Measurements from ENCODE around the gene LRRC8E. TPM values are rescaled to one million over a fixed set of nuclear protein-coding genes. Genes with fewer than 3 reads are reported as not detected.

The LRRC8E gene
- total and polyA plus RNA-seq, 4 donors, result 1.8 to 3.3 (median 2.4) TPM; not detected in 1

DNA sequence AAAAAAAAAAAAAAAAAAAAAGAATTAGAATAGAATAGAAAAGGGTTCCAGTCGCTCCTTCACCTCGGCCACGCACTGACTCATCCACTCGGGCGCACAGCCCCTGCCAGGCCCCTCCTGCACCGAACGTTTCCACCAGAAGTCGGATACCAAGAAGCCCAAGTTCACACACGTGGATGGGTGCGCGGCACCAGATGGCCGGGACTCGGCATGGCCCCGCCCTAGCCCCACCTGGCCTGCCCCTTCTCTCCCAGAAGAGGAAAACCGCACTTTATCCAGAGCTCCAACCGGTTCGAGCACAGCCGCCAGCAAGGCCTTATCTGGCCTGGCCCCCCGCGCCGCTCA is 20.0 kb upstream of the LRRC8E start:
- peaks cover 9 to 32% (median 12%) of the 10 kb centered on the region in 4 donors for H3K4me1 ChIP-seq (ENCODE audit: control insufficient read depth in 4 of 4, insufficient read depth in 4 of 4, low read length in 3 of 4)
- H3K4me3 ChIP-seq (ENCODE audit: low read depth in 1 of 3, low read length in 3 of 3), result no peak overlapping the region
- H3K9me3 ChIP-seq (ENCODE audit: control insufficient read depth in 4 of 4, low read length in 3 of 4), result no peaks in the 10 kb centered on the region
- peaks cover 0 to 1% (median 0%) of the 10 kb centered on the region in 4 donors for H3K36me3 ChIP-seq (ENCODE audit: control insufficient read depth in 4 of 4, insufficient read depth in 3 of 4, low read depth in 1 of 4, low read length in 3 of 4)
- DNase-seq (ENCODE audit: low spot score), result no peak
- H3K9ac ChIP-seq (ENCODE audit: low read depth in 1 of 2, low read length in 2 of 2), result no peak overlapping the region
- H3K27me3 ChIP-seq (ENCODE audit: control insufficient read depth in 4 of 4, insufficient read depth in 4 of 4, low read length in 3 of 4), result peaks cover 0 to 5% (median 3%) of the 10 kb centered on the region in 4 donors
- 28% methylated on average over 21 of the region's 21 CpGs for WGBS
- TF ChIP-seq, protein P1, sequence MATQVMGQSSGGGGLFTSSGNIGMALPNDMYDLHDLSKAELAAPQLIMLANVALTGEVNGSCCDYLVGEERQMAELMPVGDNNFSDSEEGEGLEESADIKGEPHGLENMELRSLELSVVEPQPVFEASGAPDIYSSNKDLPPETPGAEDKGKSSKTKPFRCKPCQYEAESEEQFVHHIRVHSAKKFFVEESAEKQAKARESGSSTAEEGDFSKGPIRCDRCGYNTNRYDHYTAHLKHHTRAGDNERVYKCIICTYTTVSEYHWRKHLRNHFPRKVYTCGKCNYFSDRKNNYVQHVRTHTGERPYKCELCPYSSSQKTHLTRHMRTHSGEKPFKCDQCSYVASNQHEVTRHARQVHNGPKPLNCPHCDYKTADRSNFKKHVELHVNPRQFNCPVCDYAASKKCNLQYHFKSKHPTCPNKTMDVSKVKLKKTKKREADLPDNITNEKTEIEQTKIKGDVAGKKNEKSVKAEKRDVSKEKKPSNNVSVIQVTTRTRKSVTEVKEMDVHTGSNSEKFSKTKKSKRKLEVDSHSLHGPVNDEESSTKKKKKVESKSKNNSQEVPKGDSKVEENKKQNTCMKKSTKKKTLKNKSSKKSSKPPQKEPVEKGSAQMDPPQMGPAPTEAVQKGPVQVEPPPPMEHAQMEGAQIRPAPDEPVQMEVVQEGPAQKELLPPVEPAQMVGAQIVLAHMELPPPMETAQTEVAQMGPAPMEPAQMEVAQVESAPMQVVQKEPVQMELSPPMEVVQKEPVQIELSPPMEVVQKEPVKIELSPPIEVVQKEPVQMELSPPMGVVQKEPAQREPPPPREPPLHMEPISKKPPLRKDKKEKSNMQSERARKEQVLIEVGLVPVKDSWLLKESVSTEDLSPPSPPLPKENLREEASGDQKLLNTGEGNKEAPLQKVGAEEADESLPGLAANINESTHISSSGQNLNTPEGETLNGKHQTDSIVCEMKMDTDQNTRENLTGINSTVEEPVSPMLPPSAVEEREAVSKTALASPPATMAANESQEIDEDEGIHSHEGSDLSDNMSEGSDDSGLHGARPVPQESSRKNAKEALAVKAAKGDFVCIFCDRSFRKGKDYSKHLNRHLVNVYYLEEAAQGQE (IDR thresholded peaks at IDR 0.05), result no peak
- TF ChIP-seq, protein P2, sequence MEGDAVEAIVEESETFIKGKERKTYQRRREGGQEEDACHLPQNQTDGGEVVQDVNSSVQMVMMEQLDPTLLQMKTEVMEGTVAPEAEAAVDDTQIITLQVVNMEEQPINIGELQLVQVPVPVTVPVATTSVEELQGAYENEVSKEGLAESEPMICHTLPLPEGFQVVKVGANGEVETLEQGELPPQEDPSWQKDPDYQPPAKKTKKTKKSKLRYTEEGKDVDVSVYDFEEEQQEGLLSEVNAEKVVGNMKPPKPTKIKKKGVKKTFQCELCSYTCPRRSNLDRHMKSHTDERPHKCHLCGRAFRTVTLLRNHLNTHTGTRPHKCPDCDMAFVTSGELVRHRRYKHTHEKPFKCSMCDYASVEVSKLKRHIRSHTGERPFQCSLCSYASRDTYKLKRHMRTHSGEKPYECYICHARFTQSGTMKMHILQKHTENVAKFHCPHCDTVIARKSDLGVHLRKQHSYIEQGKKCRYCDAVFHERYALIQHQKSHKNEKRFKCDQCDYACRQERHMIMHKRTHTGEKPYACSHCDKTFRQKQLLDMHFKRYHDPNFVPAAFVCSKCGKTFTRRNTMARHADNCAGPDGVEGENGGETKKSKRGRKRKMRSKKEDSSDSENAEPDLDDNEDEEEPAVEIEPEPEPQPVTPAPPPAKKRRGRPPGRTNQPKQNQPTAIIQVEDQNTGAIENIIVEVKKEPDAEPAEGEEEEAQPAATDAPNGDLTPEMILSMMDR (IDR thresholded peaks at IDR 0.05; ENCODE audit: low read depth, low read length, missing input control), result no peak
- TF ChIP-seq RAD21 (IDR thresholded peaks at IDR 0.05) (no peak), HNF4A (conservative IDR thresholded peaks at IDR 0.05) (no peak), YY1 (IDR thresholded peaks at IDR 0.05) (no peak)
- TF ChIP-seq, protein P3, sequence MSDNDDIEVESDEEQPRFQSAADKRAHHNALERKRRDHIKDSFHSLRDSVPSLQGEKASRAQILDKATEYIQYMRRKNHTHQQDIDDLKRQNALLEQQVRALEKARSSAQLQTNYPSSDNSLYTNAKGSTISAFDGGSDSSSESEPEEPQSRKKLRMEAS (IDR thresholded peaks at IDR 0.05), result no peak
- TF ChIP-seq, protein P4, sequence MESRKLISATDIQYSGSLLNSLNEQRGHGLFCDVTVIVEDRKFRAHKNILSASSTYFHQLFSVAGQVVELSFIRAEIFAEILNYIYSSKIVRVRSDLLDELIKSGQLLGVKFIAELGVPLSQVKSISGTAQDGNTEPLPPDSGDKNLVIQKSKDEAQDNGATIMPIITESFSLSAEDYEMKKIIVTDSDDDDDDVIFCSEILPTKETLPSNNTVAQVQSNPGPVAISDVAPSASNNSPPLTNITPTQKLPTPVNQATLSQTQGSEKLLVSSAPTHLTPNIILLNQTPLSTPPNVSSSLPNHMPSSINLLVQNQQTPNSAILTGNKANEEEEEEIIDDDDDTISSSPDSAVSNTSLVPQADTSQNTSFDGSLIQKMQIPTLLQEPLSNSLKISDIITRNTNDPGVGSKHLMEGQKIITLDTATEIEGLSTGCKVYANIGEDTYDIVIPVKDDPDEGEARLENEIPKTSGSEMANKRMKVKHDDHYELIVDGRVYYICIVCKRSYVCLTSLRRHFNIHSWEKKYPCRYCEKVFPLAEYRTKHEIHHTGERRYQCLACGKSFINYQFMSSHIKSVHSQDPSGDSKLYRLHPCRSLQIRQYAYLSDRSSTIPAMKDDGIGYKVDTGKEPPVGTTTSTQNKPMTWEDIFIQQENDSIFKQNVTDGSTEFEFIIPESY (IDR thresholded peaks at IDR 0.05), result no peak
- no peak overlapping the region for H3K27ac ChIP-seq (ENCODE audit: low read depth in 1 of 2, low read length in 2 of 2)

DNA sequence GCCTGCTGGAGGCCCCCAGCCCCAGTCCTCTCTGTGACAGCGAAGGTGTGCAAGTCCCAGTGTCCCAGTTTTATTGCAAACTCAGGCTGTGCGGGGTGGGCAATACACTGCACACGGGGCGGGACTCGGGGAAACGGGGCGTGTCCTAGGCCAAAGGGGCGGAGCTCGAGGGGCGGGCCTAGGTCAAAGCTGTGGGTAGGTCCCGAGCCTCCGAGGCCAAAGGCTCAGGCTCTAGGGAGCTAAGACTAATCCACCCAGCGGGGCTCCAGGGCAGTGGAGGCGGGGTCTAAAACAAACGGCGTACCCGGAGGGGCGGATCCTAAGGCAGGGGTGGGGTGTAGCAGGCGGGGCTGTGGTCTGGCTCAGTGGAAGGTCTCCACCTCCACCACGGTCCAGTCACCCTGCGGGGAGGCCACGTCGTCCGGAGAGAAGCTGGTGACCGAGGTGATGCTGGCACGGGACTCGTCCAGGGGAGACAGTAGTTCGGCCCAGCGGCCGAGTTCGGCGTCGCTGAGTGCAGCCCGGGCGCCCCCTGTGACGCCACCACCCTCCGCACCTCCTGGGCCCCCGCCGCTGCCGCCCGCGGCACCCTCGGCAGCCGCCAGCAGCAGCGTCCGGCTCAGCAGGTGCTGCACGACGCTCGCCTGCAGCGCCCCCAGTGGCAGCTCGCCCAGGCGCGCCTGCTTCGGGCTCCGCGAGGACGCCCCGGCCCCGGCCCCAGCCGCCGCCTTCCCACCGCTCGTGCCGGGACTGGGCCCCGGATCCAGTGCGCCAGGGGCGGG is 19.4 kb upstream of the LRRC8E start:
- H3K4me3 ChIP-seq (ENCODE audit: low read depth in 1 of 3, low read length in 3 of 3), result peak overlapping the region in 2 of 3 donors; percentile 47 to 49
- TF ChIP-seq HNF4G (IDR thresholded peaks at IDR 0.05) (no peak), GABPA (IDR thresholded peaks at IDR 0.05 in 1 of 2, conservative IDR thresholded peaks at IDR 0.05 in 1 of 2) (no peak), YY1 (IDR thresholded peaks at IDR 0.05) (no peak), RAD21 (IDR thresholded peaks at IDR 0.05) (no peak), FOXA2 (IDR thresholded peaks at IDR 0.05) (no peak), RXRA (IDR thresholded peaks at IDR 0.05) (no peak), FOXA1 (IDR thresholded peaks at IDR 0.05) (no peak), SP1 (IDR thresholded peaks at IDR 0.05) (peak; percentile 21), HNF4A (conservative IDR thresholded peaks at IDR 0.05) (no peak), EGR1 (IDR thresholded peaks at IDR 0.05; ENCODE audit: low read depth in 2 of 2) (no peak), NR2F2 (IDR thresholded peaks at IDR 0.05) (no peak)
- TF ChIP-seq, protein P2 (IDR thresholded peaks at IDR 0.05; ENCODE audit: low read depth, low read length, missing input control), result peak; percentile 65
- TF ChIP-seq, protein P5, sequence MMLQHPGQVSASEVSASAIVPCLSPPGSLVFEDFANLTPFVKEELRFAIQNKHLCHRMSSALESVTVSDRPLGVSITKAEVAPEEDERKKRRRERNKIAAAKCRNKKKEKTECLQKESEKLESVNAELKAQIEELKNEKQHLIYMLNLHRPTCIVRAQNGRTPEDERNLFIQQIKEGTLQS (IDR thresholded peaks at IDR 0.05), result no peak
- H3K27me3 ChIP-seq (ENCODE audit: control insufficient read depth in 4 of 4, insufficient read depth in 4 of 4, low read length in 3 of 4), result peaks cover 0 to 7% (median 5%) of the 10 kb centered on the region in 4 donors
- peak overlapping the region in 1 of 2 donors; percentile 41 for H3K27ac ChIP-seq (ENCODE audit: low read depth in 1 of 2, low read length in 2 of 2)
- H3K36me3 ChIP-seq (ENCODE audit: control insufficient read depth in 4 of 4, insufficient read depth in 3 of 4, low read depth in 1 of 4, low read length in 3 of 4), result peaks cover 0 to 1% (median 0%) of the 10 kb centered on the region in 4 donors
- 2% methylated on average over 67 of the region's 67 CpGs for WGBS
- H3K9me3 ChIP-seq (ENCODE audit: control insufficient read depth in 4 of 4, low read length in 3 of 4), result no peaks in the 10 kb centered on the region
- peak; percentile 81 for DNase-seq (ENCODE audit: low spot score)
- peaks cover 9 to 32% (median 12%) of the 10 kb centered on the region in 4 donors for H3K4me1 ChIP-seq (ENCODE audit: control insufficient read depth in 4 of 4, insufficient read depth in 4 of 4, low read length in 3 of 4)
- H3K9ac ChIP-seq (ENCODE audit: low read depth in 1 of 2, low read length in 2 of 2), result no peak overlapping the region
